Midbrain (tissue), 1 donor: ENCODE measurements around the gene LUC7L2.
"Not testable (repeated sequence)": the region's sequence is repeated elsewhere in the genome, so short reads cannot be mapped to it uniquely, and the experiment has no call there.

ENCODE experiments used
- DNase-seq: peaks from one replicate; lab custom pipeline; 2025; lab: John Stamatoyannopoulos, UW

LUC7L2 gene

DNA sequence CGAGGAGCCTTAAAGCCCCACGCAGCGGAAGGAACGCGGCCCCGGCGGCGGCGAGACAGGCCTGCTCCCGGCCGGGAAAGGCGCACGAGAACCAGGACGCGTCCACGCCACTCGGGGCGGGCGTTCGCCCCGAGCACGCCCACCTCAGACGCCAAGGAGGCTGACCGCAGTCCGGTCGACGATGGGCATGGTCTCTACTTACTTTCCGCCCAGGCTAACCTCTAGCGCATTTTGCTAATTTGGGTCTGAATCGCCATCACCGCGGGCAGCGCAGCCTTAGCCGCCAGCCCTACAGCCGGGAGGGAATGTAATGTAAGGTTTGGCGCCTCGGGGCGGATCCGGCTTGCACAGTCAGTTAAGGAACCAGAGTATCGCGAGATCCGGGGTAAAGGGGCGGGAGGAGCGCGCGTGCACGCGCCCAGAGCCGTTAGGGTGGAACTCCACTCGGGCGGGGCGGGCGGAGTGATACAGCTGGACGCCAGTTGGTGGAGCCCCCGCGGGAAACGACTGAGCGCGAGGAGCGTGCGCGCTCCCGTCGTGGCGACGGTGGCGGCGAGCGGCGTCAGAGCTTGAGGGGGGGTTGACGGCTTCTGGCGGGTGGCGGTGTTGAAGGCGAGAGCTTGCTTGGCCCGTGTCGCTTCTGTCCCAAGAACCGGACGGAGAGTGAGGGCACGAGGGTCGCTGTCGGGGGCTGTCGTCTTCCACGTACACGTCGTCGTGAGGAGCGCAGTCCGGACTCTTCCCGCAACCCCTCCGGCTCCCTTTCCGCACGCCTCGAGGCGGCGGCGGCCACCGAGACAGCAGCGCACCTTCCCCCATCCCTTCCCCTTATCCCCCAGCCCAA, at the start of gene LUC7L2:
LUC7L2 (plus strand) TSS at position 529 of the 844 bp plus-strand sequence. CDS start 368 bp downstream, outside the sequence.
- peak; percentile 98 for DNase-seq

GRCh38 chr7:139317939-139318505, 41.7 kb upstream of the LUC7L2 start:
- DNase-seq, result no peak

DNA sequence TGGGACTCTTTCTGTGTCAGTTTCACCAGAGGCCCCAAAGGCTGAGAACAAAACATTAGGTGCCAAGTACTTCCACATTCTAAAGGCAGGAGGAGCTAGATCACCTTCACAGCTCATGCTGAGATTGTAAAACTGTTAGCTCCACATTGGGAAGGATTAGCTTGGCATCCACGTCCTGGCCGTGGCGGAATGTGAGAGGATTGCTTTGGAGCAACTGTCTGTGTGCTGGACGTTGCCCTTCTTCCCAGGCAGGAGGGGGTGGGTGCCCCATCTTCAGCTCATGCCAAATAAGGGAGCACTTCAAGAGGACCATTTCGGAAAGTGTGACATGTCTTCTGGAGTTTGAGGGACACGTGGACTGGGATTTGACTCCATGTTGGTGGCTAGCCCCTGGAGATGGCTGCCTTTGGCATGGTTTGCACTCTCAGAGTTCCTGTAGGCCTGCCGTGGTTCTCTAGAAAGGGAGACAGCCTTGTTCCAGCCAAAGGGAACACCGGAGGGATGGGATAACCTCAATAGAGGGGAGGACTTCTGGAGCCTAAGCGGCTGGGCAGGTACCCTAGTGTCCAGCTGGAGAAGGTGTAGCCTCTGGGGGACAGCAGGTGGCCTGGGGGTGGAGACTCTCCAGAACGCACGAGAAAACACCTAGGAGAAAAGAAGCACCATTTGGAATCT, 38.5 kb upstream of the LUC7L2 start:
- no peak for DNase-seq

DNA sequence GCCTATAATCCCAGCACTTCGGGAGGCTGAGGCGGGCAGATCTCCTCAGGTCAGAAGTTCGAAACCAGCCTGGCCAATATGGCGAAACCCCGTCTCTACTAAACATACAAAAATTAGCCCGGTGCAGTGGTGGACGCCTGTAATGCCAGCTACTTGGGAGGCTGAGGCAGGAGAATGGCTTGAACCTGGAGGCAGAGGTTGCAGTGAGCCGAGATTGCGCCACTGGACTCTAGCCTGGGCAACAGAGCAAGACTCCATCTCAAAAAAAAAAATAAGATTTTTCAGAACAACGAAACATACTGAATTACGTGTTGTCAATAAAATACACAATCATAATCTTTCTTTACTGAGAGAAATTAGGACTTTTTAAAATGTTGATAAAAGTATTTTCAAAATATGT, 35.0 kb upstream of the LUC7L2 start:
- DNase-seq, result not testable (repeated sequence)

GRCh38 chr7:139328375-139328774, 31.3 kb upstream of the LUC7L2 start:
- no peak for DNase-seq

GRCh38 chr7:139329119-139329518, 30.6 kb upstream of the LUC7L2 start:
- no peak for DNase-seq

- DNase-seq, result no peak
Measured at GRCh38 chr7:139330333-139331030, 29.2 kb upstream of the LUC7L2 start.

DNA sequence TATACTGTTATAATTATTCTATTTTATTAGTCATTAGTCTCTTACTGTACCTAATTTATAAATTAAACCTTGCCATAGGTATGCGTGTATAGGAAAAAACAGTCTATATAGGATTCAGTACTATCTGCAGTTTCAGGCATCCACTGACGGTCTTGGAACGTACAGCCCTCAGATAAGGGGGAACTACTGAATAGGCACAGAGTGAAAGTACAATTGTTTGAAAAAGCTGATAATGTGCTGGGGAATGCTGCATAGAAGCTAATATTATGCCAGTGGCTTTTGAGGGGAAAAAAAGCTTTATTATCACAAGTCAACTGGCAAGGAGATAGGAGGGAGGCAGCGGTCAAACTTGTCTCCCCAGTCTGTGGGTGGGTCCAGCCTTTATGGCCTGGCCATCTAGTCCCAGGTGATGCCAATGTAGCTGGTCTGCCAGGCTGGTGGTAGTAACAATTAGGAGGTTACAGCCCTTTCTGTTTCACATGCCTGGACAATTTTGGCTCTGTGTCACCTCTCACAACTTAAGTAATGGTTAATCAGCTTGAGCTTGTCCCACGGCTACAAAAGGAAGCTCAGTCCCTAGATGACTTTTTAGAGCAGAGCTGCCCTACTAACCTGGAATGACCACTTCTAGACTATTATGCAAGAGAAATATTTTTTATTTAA, 26.9 kb upstream of the LUC7L2 start:
- no peak for DNase-seq

DNA sequence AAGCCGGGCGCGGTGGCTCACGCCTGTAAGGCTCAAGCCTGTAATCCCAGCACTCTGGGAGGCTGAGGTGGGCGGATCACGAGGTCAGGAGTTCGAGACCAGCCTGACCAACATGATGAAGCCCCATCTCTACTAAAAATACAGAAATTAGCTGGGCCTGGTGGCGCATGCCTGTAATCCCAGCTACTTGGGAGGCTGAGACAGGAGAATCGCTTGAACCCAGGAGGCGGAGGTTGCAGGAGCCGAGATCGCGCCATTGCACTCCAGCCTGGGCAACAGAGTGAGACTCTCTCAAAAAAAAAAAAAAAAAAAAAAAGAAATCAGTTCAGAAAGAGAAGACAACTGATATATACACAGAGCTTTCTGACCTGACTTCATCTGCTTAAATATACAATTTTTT, 26.3 kb upstream of the LUC7L2 start:
- DNase-seq, result not testable (repeated sequence)

GRCh38 chr7:139334399-139335150, 25.1 kb upstream of the LUC7L2 start:
- no peak for DNase-seq

GRCh38 chr7:139339025-139339424, 20.7 kb upstream of the LUC7L2 start:
- DNase-seq, result no peak

- no peak for DNase-seq
Measured at GRCh38 chr7:139339698-139340036, 20.0 kb upstream of the LUC7L2 start.

- peak; percentile 97 for DNase-seq
Measured at GRCh38 chr7:139340037-139340807, 19.5 kb upstream of the LUC7L2 start.

- no peak for DNase-seq
Measured at GRCh38 chr7:139340808-139341057, 19.0 kb upstream of the LUC7L2 start.

DNA sequence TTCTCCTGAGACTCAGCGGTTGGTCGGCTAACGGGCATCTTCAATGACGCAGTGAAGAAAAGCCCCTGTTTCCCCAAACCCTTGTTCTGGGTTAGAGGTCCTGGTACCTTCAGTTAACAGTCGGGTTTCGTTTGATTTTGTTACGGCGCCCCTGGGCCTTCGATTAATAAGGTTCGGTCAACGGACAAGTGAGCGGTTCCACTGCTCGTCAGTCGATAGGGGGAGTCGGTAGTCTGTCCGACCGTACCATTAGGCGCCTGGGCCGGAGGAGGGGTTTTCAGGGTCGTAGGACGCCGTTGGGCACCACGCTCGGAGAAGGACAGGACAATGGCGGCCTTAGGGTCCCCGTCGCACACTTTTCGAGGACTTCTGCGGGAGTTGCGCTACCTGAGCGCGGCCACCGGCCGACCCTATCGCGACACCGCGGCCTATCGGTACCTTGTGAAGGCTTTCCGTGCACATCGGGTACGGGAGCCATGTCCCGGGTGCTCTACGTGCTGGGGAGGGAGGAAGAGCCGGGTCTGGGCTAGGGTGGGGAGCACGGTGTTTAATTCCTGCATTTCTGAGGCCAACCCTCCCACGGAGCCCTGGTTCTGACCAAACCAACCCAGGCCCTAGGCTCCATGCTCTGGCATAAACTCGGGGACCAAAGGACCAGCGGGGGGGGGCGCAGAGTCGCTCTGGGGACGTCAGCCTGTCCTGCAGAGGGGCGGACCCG, 18.5 kb upstream of the LUC7L2 start, which contains the start of gene FMC1:
FMC1 (plus strand) TSS at position 280 of the 718 bp plus-strand sequence; CDS start at position 328, 48 bp downstream.
- peak; percentile 94 for DNase-seq

- DNase-seq, result no peak
Measured at GRCh38 chr7:139341776-139342226, 17.9 kb upstream of the LUC7L2 start.

GRCh38 chr7:139345042-139345441, 14.7 kb upstream of the LUC7L2 start:
- no peak for DNase-seq

GRCh38 chr7:139351027-139351426, 8.7 kb upstream of the LUC7L2 start:
- no peak for DNase-seq

- no peak for DNase-seq
Measured at GRCh38 chr7:139354729-139355128, 5.0 kb upstream of the LUC7L2 start.

GRCh38 chr7:139355320-139355719, 4.4 kb upstream of the LUC7L2 start:
- DNase-seq, result no peak
